Measurements from ENCODE around the gene HAUS2. TPM values are rescaled to one million over a fixed set of nuclear protein-coding genes. Genes with fewer than 3 reads are reported as not detected.
A peak's percentile ranks its signal among the peaks of the same experiment; 100 is the strongest.

The HAUS2 gene
- total RNA-seq, 1 donor from 2014 or later, result 24.4 TPM

GRCh38 chr15:42507514-42507913, 41.1 kb upstream of the HAUS2 start:
- FAIRE-seq (no peak), DNase-seq (ENCODE audit: low read depth) (no peak)
- peaks cover 2% of the 10 kb centered on the region for H3K36me3 ChIP-seq (ENCODE audit: insufficient read depth, low read length)
- peaks cover 50% of the 10 kb centered on the region for H4K20me1 ChIP-seq (ENCODE audit: insufficient read depth, low read length)
- Mint-ChIP-seq H3K27ac (ENCODE audit: unreplicated experiment) (no peak overlapping the region), H3K4me3 (ENCODE audit: unreplicated experiment) (no peak overlapping the region), H3K4me1 (ENCODE audit: low read depth, unreplicated experiment) (peaks cover 29% of the 10 kb centered on the region), H3K36me3 (ENCODE audit: low read depth, unreplicated experiment) (peaks cover 3% of the 10 kb centered on the region), H3K9me3 (ENCODE audit: unreplicated experiment) (no peaks in the 10 kb centered on the region), H3K27me3 (ENCODE audit: low read depth, unreplicated experiment) (no peaks in the 10 kb centered on the region)
- H3K79me2 ChIP-seq (ENCODE audit: insufficient read depth, low read length), result peaks cover 60% of the 10 kb centered on the region
- no peak overlapping the region for H3K9ac ChIP-seq (ENCODE audit: low read length)
- peaks cover 9% of the 10 kb centered on the region for H3K4me1 ChIP-seq (ENCODE audit: insufficient read depth, low read length)
- no peaks in the 10 kb centered on the region for H3K9me3 ChIP-seq (ENCODE audit: insufficient read depth, low read depth, low read length)
- no peak overlapping the region for H3K4me2 ChIP-seq (ENCODE audit: low read length)
- H3K27ac ChIP-seq (ENCODE audit: low read depth, low read length), result no peak overlapping the region
- no peaks in the 10 kb centered on the region for H3K27me3 ChIP-seq (ENCODE audit: insufficient read depth, low read length)
- H3K4me3 ChIP-seq (ENCODE audit: insufficient read depth, low read depth, low read length), result no peak overlapping the region
- TF ChIP-seq CTCF (IDR thresholded peaks at IDR 0.05; ENCODE audit: insufficient read depth, low read depth, low read length), result no peak
- no peak for TF ChIP-seq EZH2 (IDR thresholded peaks at IDR 0.05; ENCODE audit: insufficient read depth, low read length)
- H2AFZ ChIP-seq (ENCODE audit: low read depth, low read length), result no peak overlapping the region

- DNase-seq (ENCODE audit: low read depth) (no peak), FAIRE-seq (no peak)
- Histone ChIP-seq H3K4me2 (ENCODE audit: low read length) (no peak overlapping the region), H3K9ac (ENCODE audit: low read length) (no peak overlapping the region), H2AFZ (ENCODE audit: low read depth, low read length) (no peak overlapping the region), H3K36me3 (ENCODE audit: insufficient read depth, low read length) (peaks cover 2% of the 10 kb centered on the region), H3K27me3 (ENCODE audit: insufficient read depth, low read length) (no peaks in the 10 kb centered on the region), H3K9me3 (ENCODE audit: insufficient read depth, low read depth, low read length) (no peaks in the 10 kb centered on the region), H3K4me1 (ENCODE audit: insufficient read depth, low read length) (peaks cover 9% of the 10 kb centered on the region), H3K4me3 (ENCODE audit: insufficient read depth, low read depth, low read length) (no peak overlapping the region), H3K79me2 (ENCODE audit: insufficient read depth, low read length) (peaks cover 54% of the 10 kb centered on the region), H4K20me1 (ENCODE audit: insufficient read depth, low read length) (peaks cover 44% of the 10 kb centered on the region), H3K27ac (ENCODE audit: low read depth, low read length) (no peak overlapping the region)
- no peaks in the 10 kb centered on the region for H3K27me3 Mint-ChIP-seq (ENCODE audit: low read depth, unreplicated experiment)
- no peak overlapping the region for H3K4me3 Mint-ChIP-seq (ENCODE audit: unreplicated experiment)
- no peak overlapping the region for H3K27ac Mint-ChIP-seq (ENCODE audit: unreplicated experiment)
- peaks cover 29% of the 10 kb centered on the region for H3K4me1 Mint-ChIP-seq (ENCODE audit: low read depth, unreplicated experiment)
- peaks cover 3% of the 10 kb centered on the region for H3K36me3 Mint-ChIP-seq (ENCODE audit: low read depth, unreplicated experiment)
- no peaks in the 10 kb centered on the region for H3K9me3 Mint-ChIP-seq (ENCODE audit: unreplicated experiment)
- TF ChIP-seq CTCF (IDR thresholded peaks at IDR 0.05; ENCODE audit: insufficient read depth, low read depth, low read length), result no peak
- TF ChIP-seq EZH2 (IDR thresholded peaks at IDR 0.05; ENCODE audit: insufficient read depth, low read length), result no peak
Measured at GRCh38 chr15:42508263-42508690, 40.4 kb upstream of the HAUS2 start.

GRCh38 chr15:42510258-42511006, 38.2 kb upstream of the HAUS2 start:
- FAIRE-seq, result peak; percentile 32

More at GRCh38 chr15:42510258-42511006, 38.2 kb upstream of the HAUS2 start:
- no peaks in the 10 kb centered on the region for H3K27me3 ChIP-seq (ENCODE audit: insufficient read depth, low read length)
- no peaks in the 10 kb centered on the region for H3K9me3 Mint-ChIP-seq (ENCODE audit: unreplicated experiment)
- H3K9me3 ChIP-seq (ENCODE audit: insufficient read depth, low read depth, low read length), result no peaks in the 10 kb centered on the region
- H3K27ac ChIP-seq (ENCODE audit: low read depth, low read length), result peak overlapping the region; percentile 72
- peak overlapping the region; percentile 46 for H3K9ac ChIP-seq (ENCODE audit: low read length)
- peaks cover 36% of the 10 kb centered on the region for H3K79me2 ChIP-seq (ENCODE audit: insufficient read depth, low read length)
- no peak overlapping the region for H3K4me3 Mint-ChIP-seq (ENCODE audit: unreplicated experiment)
- TF ChIP-seq EZH2 (IDR thresholded peaks at IDR 0.05; ENCODE audit: insufficient read depth, low read length), result no peak
- no peak for TF ChIP-seq CTCF (IDR thresholded peaks at IDR 0.05; ENCODE audit: insufficient read depth, low read depth, low read length)
- H3K27me3 Mint-ChIP-seq (ENCODE audit: low read depth, unreplicated experiment), result no peaks in the 10 kb centered on the region
- H2AFZ ChIP-seq (ENCODE audit: low read depth, low read length), result no peak overlapping the region
- H4K20me1 ChIP-seq (ENCODE audit: insufficient read depth, low read length), result peaks cover 38% of the 10 kb centered on the region
- no peak for DNase-seq (ENCODE audit: low read depth)
- H3K36me3 Mint-ChIP-seq (ENCODE audit: low read depth, unreplicated experiment), result peaks cover 7% of the 10 kb centered on the region
- peak overlapping the region; percentile 55 for H3K4me2 ChIP-seq (ENCODE audit: low read length)
- H3K4me3 ChIP-seq (ENCODE audit: insufficient read depth, low read depth, low read length), result no peak overlapping the region
- peaks cover 10% of the 10 kb centered on the region for H3K36me3 ChIP-seq (ENCODE audit: insufficient read depth, low read length)
- no peak overlapping the region for H3K27ac Mint-ChIP-seq (ENCODE audit: unreplicated experiment)
- H3K4me1 Mint-ChIP-seq (ENCODE audit: low read depth, unreplicated experiment), result peaks cover 26% of the 10 kb centered on the region
- peaks cover 9% of the 10 kb centered on the region for H3K4me1 ChIP-seq (ENCODE audit: insufficient read depth, low read length)
